Tibial nerve (tissue), 4 donors: ENCODE data around the gene ANK2.

Experiments
- EP300 ChIP-seq, 2 donors: sonication (generic); formaldehyde crosslinking; IDR thresholded peaks; one replicate each; pipeline ENCODE4 v1.6.1; 2017; ENCODE audit warnings: antibody characterized with exemption in 2 of 2, mild to moderate bottlenecking in 1 of 2
- TF ChIP-seq, protein P1 (sequence below), 5 experiments: fragments of 200-600 bp in 3 of 5; fragments of 450-650 bp in 2 of 5; sonication (generic) in 3 of 5; IDR thresholded peaks; one replicate each; pipeline ENCODE4 v1.5.1; 2016 to 2019; ENCODE audit warnings: antibody characterized with exemption in 5 of 5, mild to moderate bottlenecking in 3 of 5, moderate library complexity in 2 of 5

DNA sequence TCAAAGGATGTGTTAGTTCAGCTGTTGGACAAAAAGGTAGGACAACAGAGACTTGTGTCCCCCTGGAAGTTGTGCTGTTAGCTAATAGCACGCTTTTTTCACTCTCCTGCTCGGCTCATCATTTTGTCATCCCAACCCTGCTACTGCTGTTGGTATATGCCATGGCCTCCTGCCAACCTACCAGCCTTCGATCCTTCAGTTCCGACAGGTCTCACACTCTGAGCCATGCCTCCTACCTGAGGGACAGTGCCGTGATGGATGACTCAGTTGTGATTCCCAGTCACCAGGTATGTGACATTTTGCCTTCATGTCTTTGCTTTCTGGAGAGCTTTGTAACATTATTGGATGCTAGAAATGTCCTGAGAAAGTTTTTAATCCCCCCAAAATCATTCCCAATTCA is 268.1 kb downstream of the ANK2 start:
- TF ChIP-seq, protein P1, sequence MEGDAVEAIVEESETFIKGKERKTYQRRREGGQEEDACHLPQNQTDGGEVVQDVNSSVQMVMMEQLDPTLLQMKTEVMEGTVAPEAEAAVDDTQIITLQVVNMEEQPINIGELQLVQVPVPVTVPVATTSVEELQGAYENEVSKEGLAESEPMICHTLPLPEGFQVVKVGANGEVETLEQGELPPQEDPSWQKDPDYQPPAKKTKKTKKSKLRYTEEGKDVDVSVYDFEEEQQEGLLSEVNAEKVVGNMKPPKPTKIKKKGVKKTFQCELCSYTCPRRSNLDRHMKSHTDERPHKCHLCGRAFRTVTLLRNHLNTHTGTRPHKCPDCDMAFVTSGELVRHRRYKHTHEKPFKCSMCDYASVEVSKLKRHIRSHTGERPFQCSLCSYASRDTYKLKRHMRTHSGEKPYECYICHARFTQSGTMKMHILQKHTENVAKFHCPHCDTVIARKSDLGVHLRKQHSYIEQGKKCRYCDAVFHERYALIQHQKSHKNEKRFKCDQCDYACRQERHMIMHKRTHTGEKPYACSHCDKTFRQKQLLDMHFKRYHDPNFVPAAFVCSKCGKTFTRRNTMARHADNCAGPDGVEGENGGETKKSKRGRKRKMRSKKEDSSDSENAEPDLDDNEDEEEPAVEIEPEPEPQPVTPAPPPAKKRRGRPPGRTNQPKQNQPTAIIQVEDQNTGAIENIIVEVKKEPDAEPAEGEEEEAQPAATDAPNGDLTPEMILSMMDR (IDR thresholded peaks at IDR 0.05) = no peak
- no peak for TF ChIP-seq EP300 (IDR thresholded peaks at IDR 0.05)
